GM15510 (cell line): Measurements from ENCODE around the gene NBEA.

Experiments
- POLR2A ChIP-seq: IDR thresholded peaks from 3 replicates; pipeline ENCODE4 v1.6.1; 2011; ENCODE audit warnings: borderline replicate concordance; ENCODE audit not compliant: insufficient read length; ENCODE audit errors: extremely low read depth

Gene NBEA

GRCh38 chr13:35597451-35597850, 655.4 kb downstream of the NBEA start:
- no peak for TF ChIP-seq POLR2A

GRCh38 chr13:35598233-35598632, 656.2 kb downstream of the NBEA start:
- TF ChIP-seq POLR2A, result no peak

GRCh38 chr13:35598790-35599369, 656.8 kb downstream of the NBEA start:
- TF ChIP-seq POLR2A, result no peak

GRCh38 chr13:35599384-35599783, 657.3 kb downstream of the NBEA start:
- TF ChIP-seq POLR2A, result no peak

GRCh38 chr13:35600137-35600536, 658.1 kb downstream of the NBEA start:
- no peak for TF ChIP-seq POLR2A

- no peak for TF ChIP-seq POLR2A
Measured at GRCh38 chr13:35603593-35604285, 661.7 kb downstream of the NBEA start.

GRCh38 chr13:35614666-35615065, 672.6 kb downstream of the NBEA start:
- TF ChIP-seq POLR2A, result no peak

GRCh38 chr13:35617420-35617819, 675.4 kb downstream of the NBEA start:
- TF ChIP-seq POLR2A, result no peak

- no peak for TF ChIP-seq POLR2A
Measured at GRCh38 chr13:35618565-35619083, 676.6 kb downstream of the NBEA start.

GRCh38 chr13:35621989-35622388, 679.9 kb downstream of the NBEA start:
- TF ChIP-seq POLR2A, result no peak

- no peak for TF ChIP-seq POLR2A
Measured at GRCh38 chr13:35629026-35629425, 687.0 kb downstream of the NBEA start.

- TF ChIP-seq POLR2A, result no peak
Measured at GRCh38 chr13:35630551-35631275, 688.6 kb downstream of the NBEA start.

- TF ChIP-seq POLR2A, result no peak
Measured at GRCh38 chr13:35631666-35632065, 689.6 kb downstream of the NBEA start.

- TF ChIP-seq POLR2A, result no peak
Measured at GRCh38 chr13:35643625-35644024, 701.6 kb downstream of the NBEA start.

- TF ChIP-seq POLR2A, result no peak
Measured at GRCh38 chr13:35646056-35646774, 704.1 kb downstream of the NBEA start.

- TF ChIP-seq POLR2A, result no peak
Measured at GRCh38 chr13:35648201-35648600, 706.1 kb downstream of the NBEA start.

- TF ChIP-seq POLR2A, result no peak
Measured at GRCh38 chr13:35649162-35649561, 707.1 kb downstream of the NBEA start.
